ENCODE data around the gene IL9R.

Gene IL9R

GRCh38 chrX:156001001-156001666 is 3.6 kb downstream of the IL9R start:
- no peak overlapping the region for H3K4me3 ChIP-seq (ENCODE audit: low read depth, low read length)
- CTCF ChIA-PET, result no interaction called here
- POLR2A ChIA-PET, result no interaction called here
- DNase-seq (ENCODE audit: low read depth, low spot score), result no peak
- TF ChIP-seq CTCF (IDR thresholded peaks at IDR 0.05; ENCODE audit: insufficient read depth, low read length, missing control alignments), result no peak

DNA sequence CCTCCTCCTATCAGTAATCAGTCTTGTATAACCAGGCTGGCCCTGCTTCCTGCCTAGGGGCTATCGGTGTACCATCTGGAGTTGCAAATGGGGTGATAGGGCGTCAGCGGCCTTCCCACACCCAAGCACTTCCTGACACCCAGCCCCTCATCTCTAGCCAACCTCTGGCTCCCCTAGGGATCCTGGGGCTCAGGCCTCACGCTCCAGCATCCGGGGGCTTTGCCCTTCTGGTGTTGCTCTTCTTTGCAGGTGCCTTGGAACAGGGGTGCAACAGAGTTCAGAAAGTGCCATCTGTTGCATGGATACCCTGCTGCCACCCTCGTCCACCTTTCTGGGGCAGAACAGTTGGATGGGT is 4.1 kb downstream of the IL9R start:
- no peak for DNase-seq (ENCODE audit: low read depth, low spot score)
- CTCF ChIA-PET, result no interaction called here

GRCh38 chrX:156002507-156002906 is 5.0 kb downstream of the IL9R start:
- ChIA-PET CTCF (no interaction called here), POLR2A (no interaction called here)
- TF ChIP-seq CTCF (IDR thresholded peaks at IDR 0.05; ENCODE audit: insufficient read depth, low read length, missing control alignments), result no peak
- no peak overlapping the region for H3K4me3 ChIP-seq (ENCODE audit: low read depth, low read length)
- DNase-seq (ENCODE audit: low read depth, low spot score), result no peak

More for the DNA sequence above, 4.1 kb downstream of the IL9R start:
- POLR2A ChIA-PET, result no interaction called here
- no peak overlapping the region for H3K4me3 ChIP-seq (ENCODE audit: low read depth, low read length)
- TF ChIP-seq CTCF (IDR thresholded peaks at IDR 0.05; ENCODE audit: insufficient read depth, low read length, missing control alignments), result no peak

DNA sequence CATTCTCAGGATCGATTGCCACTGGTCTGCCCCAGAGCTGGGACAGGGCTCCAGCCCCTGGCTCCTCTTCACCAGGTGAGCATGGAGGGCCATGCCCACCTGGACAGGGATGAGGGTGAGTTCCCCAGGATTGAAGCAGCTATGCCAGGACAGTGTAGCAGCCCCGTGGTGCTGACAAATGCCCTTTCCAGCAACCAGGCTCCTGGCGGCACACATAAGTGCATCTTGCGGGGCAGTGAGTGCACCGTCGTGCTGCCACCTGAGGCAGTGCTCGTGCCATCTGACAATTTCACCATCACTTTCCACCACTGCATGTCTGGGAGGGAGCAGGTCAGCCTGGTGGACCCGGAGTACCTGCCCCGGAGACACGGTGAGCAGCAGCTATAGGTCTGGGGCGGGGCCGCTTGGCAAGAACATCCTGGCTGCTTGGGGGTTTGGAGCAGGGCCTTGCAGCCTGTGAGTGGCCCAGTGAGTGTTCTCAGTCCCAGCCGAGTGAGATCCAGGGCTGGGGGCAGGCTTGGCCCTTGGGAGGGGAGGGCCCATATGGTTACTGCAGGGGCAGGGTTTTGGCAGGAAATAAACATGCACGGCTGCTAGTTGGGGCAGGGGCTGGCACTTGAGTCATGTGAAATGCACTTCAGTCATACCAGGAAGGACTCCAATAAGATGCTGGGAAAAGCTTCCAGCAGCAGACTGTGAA is 6.1 kb downstream of the IL9R start:
- no peak overlapping the region for H3K4me3 ChIP-seq (ENCODE audit: low read depth, low read length)
- no peak for TF ChIP-seq CTCF (IDR thresholded peaks at IDR 0.05; ENCODE audit: insufficient read depth, low read length, missing control alignments)
- POLR2A ChIA-PET, result no interaction called here
- CTCF ChIA-PET, result no interaction called here
- no peak for DNase-seq (ENCODE audit: low read depth, low spot score)

GRCh38 chrX:156004256-156004655 is 6.8 kb downstream of the IL9R start:
- TF ChIP-seq CTCF (IDR thresholded peaks at IDR 0.05; ENCODE audit: insufficient read depth, low read length, missing control alignments), result no peak
- ChIA-PET POLR2A (no interaction called here), CTCF (no interaction called here)
- no peak for DNase-seq (ENCODE audit: low read depth, low spot score)
- no peak overlapping the region for H3K4me3 ChIP-seq (ENCODE audit: low read depth, low read length)

DNA sequence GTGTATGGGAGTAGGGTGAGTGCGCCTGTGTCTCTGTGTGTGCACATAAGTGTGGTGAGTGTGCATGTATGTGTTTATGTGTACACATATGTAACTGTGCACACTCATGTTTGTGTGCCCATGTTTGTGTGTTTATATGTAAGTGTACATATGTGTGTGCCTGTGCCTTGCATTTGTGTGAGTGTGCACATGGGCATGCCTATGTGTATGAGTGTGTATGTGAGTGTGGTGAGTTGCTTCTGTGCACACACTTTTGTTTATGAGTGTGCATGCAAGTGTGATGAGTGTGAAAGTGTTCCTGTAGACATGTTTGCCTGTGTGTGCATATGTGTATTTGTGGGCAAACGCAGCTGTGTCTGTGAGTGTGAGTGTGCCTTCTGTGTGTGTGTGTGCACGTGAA is 7.2 kb downstream of the IL9R start:
- DNase-seq (ENCODE audit: low read depth, low spot score), result no peak
- no peak for TF ChIP-seq CTCF (IDR thresholded peaks at IDR 0.05; ENCODE audit: insufficient read depth, low read length, missing control alignments)
- ChIA-PET CTCF (no interaction called here), POLR2A (no interaction called here)
- H3K4me3 ChIP-seq (ENCODE audit: low read depth, low read length), result no peak overlapping the region
